Activated CD4-positive, alpha-beta T cell treated with anti-CD3 and anti-CD28 coated beads, Interleukin-2, amount 50 U/mL, for 48 hours (primary cell): ENCODE results near the gene ZDHHC8.

Source experiments
- DNase-seq, 2 experiments: peaks; one replicate each; pipeline ENCODE4 v3.0.0-alpha.2; 2020

Gene ZDHHC8

DNA sequence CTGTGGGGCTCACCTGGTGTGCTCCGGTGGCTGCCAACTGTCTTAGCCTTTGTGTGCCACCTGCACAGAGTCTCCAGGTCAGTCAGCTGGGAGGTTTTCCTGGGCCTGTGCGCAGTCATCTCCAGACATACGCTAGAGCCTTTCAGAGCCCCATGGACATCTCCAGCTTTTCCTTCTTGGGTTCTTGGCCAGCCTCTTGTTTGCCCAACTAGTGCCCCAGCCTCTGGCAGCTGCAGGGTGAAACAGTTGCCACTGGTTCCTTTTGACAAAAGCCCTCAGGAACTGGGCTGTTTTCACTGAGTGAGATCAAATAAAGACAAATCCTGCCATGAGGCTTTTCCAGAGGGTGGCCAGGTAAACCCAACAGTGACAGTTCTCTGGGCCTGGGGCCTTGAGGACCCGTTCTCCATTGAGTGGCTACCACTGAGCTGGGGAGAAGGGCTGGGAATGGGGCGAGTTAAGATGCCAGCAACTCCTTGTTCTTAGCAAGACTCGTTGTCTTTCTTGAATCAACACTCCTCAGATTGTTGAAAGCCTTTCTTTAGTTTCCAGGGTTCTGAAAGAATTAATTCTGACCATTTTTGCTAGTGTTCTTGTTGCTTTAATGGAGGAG is 32.4 kb upstream of the ZDHHC8 start:
- no peak for DNase-seq

DNA sequence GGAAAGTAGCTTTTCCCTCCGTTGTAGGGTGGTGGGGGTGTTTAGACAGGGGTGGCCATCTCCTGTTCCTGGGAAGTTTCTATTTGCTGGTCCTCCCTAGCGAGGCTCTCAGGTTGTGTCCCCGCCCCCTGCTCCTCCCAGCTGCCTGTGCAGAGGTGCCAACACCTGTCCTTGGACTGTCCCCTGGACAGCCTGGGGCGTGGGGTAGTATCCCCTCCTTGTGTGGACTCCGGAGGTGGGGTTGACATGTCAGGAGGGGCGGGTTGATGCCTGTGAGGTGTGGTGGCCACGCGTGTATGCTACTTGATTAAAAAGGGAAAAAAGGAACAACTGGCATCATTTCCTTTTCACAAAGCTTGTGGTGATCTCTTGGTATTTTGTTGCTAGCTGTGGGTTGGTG is 30.0 kb upstream of the ZDHHC8 start:
- DNase-seq: no peak

DNA sequence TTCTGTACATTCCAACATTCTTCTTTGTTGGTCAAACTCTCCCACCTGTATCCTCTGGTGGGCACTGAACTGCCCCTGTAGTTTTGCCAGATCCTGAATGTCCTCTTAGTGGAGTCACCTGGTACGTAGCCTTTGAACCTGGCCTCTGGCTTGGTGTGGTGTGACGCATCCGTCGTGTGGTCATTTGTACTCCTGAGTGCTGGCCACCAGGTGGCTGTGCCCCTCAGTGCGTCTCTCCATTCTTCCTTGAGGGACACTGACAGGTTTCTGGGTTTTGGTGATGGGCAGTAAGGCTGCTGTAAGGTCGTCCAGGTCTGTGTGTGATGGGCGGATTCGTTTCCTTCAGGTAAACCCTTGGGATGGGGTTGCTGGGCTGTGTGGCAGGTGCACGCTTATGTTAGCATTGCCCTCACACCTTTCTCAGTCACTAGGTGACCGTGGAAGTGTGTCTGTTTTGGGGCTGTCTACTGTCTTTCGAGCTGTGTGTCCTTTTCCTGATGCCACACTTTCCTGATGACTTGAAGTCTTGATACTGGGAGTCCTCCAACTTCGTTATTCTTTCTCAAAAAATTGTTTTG is 29.3 kb upstream of the ZDHHC8 start:
- DNase-seq: no peak

DNA sequence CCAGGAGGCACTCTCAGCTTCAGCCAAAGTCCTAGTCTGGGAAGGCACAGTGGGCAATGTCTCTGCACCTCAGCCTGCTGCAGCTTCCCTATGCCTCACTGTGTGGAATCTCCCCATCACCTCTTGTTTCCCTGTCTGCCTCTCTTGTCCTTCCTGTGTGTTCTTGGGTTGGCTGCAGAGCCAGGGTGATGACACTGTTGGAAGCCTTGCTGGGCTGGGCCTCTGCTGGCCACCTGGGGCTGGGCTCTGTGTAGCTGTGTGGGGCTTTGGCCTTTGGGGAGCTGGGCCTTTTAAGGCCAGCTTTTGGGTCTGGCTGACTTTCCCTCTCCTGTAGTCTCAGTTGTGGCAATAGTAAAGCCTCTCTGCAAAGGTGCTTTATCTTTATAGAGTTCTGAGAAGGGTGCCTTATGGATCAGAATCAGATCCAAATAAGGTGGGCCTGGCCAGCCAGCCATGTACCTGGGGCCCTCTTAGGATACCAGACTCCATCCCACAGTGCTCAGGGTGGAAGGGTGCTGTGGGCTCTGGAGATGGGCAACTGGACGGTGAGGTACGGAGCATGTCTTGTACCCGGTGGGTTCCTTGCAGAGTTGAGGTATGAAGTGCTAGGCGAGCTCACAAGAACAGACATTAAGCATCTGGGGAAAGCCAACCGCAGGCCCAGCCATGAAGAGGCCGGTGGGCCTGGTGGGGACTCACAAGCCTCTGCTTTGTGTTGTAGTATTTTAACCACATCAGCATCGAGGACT is 26.0 kb upstream of the ZDHHC8 start:
- no peak for DNase-seq

DNA sequence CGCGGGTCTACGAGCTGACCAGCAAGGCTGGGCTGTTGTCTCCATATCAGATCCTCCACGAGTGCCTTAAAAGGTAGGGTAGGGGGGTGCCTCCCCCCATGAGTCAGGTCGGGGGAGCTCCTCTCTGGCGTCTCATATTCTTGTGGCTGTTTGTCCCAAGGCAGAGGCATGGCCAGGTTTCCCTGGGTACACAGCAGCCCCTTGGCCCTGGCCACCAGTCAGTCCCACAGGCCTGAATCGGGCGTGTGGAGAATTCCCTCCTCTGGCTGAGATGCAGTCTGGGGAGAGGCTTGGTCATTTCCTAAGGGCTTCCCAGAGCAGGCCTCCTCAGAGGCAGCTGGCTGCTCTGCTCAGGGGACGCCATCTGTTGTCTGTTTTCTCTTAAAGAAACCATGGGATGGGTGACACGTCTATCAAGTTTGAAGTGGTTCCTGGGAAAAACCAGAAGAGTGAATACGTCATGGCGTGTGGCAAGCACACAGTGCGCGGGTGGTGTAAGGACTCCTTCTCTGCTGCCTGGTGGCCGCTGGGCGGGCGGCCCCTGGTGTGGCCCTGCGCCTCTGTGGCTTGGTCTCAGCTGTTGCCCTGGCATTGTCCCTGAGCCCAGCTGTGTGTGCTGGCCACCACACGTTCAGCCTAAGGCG is 25.3 kb upstream of the ZDHHC8 start:
- DNase-seq: no peak

DNA sequence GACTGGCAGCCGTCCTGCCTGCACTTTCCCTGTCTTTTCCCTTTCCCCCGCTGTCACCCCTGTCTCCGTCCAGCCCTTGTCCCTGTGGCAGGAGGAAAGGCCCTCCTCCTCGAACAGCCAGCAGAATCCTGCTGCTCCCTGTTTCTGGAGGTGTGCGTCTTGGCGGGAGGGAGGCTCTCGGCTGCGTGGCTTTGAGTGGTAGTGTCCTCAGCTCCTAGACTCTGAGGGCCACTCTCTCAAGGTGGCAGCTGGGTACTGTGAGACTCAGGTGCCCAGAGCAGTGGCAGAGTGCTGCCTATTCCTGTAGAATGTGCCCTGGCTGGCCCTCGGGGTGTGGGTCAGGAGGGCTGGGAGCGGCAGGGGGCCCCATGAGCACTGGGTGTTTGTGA is 24.8 kb upstream of the ZDHHC8 start:
- no peak for DNase-seq

DNA sequence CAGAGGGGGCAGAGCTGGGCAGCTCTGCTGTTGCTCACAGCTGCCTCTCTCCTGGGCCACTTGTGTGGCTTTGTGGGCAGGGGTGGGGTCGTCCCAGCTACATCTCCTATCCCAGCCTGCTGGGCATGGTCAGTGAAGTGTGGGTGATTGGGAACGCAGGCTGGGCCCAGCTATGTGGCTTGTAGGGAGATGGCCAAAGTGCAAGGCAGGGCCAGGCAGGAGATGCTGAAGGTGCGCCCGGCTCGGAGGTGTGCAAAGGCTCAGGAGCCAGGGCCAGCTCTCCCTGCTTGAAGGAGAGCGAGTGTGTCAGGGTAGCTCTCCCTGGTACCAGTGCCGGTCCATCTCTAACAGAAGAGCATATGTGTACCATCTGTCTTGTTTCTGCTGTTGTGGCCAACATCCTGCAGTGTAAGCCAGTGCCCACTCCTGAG is 24.1 kb upstream of the ZDHHC8 start:
- DNase-seq: no peak

DNA sequence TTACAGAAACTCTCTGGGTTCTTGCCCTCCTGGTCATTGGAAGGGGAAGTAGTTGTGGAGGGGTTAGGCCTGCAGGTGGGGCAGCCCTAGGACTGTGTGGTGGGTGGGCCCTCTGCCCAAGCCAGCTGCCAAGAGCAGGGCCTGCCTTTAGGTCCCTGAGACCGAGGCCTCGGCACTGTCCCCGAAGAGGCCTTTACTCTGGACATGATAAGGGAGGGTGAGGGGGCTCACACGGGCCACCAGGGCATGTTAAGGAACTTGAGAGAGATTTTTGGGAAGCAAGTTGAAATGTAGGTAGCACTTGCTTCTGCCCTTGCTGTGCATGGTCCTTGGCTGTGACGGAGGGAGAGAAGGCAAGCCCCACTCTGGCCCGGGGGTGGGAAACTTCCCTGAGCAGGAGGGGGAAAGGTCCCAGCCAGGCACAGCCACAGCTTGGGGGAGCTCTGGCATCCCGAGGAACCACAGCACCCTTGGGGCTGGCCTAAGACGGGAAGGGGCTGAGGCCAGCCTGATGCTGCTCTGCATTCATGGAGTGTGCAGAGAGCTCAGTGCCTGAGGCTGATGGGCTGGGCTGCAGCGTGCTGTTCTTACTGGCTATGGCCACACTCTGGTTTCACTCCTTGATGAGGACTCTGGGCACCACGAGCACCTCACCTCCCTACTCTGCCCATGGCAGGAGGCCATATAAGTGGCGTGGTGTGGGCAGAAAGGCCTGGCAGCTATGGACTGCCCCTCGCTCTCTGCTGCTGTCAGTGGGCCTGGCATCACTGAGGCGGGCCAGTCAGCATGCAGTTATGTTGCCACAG is 23.4 kb upstream of the ZDHHC8 start:
- DNase-seq: no peak

DNA sequence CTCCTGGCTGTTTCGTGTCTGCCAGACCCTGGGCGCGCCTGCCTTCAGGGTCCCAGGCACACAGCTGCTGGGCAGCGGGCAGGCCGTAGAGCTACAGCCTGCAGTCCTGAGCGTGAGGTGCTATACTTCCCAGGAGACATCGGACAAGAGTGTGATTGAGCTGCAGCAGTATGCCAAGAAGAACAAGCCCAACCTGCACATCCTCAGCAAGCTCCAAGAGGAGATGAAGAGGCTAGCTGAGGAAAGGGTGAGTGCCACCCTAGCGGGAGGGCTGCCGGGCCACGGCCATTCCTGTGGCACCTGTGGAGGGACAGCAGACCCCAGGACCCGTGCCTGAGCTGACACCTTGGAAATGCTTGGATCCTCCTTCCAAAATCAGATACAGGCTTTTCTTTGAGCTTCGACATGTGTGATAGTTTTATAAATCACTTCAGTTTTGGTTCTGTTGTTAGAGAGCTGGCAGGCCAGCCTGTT is 22.8 kb upstream of the ZDHHC8 start:
- no peak for DNase-seq

DNA sequence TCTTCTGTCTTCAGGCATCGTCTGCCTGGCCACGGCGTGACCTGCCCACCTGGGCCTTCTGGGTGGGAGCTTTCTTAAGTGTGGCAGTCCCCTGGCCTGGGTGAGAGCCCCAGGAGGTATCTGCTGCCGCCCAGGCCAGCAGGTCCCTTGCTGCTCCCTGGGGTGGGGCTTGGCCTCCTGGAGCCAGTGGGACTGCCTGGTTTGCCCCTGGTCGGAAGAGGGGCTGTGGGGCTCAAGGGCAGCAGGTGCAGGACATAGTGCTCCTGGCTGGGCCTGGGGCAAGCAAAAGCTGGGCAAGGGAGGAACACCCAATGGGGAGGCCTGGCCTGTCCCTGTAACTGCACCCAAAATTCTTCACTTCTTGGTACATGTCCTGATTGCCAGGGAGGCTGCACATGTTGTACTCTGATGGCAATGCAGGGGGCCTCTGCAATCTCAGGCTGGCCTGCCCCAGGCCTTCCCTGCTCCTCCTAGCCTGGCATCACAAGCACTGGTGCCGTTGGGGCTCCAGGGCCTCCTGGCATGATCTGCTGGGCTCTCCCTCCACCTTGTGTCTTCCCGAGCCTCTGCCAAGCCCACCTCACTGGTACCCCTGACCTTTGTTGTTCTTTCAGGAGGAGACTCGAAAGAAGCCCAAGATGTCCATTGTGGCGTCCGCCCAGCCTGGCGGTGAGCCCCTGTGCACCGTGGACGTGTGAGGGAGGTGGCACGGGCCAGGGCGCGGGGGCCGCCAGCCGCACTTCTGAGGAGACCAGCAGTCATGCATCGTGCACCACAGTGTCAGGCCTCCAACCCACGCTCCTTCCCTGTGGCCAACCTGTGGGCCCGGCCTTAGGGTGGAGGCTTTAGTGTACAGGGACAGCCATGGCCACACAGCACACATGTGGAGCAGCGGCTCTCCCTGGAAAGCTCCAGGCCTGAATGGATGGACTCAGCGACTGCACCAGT is 21.9 kb upstream of the ZDHHC8 start:
- DNase-seq: no peak

DNA sequence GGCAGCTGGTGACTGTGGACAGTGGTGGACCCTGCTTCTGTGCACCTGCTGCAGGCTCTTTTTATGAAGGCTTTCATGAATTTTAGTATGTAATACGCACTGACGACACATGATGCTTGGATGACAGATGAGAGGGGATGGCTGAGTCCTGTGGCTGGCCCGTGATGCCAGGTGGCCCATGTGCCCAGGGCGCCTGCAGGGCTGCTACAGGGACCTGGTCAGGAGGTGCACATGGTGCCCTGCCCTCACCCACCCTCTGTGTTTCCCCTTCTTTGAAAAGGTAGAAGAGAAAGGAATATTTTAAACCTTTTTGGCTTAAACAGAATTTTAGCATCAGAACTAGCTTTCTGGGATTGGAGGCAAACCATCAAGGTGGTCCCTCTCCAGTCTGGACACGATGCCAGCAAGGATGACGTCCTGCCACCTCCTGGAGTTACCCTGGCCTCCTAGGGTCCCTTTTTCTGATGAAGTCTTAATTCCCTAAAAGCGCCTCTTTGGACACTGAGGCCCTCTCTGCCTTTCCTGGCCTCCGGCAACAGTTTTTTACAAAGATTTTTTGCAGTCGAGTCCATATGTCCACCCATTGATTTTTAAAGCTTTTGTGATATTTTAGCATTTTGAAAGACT is 21.1 kb upstream of the ZDHHC8 start:
- no peak for DNase-seq

DNA sequence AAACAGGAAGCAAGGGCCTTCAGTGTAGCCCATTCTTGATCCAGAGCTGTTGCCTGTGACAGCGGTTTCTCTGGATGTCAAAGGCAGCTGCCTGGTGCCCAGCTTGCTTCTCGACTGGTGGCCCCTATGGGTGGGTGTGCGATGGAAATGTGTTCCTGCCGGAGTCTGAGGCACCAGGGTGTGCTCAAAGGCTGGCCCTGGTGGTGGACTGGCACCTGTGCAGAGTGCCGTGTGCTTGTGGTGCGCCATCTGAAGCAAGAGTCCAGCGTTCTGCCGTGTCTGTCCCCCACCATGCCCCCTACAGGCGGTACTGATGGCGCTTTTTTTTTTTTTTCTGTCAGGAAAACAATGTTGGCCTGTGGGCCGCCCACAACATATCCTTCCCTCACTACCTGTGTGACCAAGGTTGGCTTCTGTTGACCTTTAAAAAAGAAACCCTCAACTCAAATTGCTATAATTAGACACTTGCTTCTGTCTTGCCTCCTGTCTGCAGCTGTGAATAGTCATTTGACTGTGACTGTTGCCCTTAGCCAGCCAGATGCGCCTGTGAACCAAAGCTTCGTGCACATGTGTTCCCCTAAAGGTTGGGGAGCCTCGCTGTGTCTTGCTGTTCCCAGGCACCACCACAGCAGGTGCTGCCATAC is 20.4 kb upstream of the ZDHHC8 start:
- DNase-seq: peak in 1 of 2 experiments; percentile 46

DNA sequence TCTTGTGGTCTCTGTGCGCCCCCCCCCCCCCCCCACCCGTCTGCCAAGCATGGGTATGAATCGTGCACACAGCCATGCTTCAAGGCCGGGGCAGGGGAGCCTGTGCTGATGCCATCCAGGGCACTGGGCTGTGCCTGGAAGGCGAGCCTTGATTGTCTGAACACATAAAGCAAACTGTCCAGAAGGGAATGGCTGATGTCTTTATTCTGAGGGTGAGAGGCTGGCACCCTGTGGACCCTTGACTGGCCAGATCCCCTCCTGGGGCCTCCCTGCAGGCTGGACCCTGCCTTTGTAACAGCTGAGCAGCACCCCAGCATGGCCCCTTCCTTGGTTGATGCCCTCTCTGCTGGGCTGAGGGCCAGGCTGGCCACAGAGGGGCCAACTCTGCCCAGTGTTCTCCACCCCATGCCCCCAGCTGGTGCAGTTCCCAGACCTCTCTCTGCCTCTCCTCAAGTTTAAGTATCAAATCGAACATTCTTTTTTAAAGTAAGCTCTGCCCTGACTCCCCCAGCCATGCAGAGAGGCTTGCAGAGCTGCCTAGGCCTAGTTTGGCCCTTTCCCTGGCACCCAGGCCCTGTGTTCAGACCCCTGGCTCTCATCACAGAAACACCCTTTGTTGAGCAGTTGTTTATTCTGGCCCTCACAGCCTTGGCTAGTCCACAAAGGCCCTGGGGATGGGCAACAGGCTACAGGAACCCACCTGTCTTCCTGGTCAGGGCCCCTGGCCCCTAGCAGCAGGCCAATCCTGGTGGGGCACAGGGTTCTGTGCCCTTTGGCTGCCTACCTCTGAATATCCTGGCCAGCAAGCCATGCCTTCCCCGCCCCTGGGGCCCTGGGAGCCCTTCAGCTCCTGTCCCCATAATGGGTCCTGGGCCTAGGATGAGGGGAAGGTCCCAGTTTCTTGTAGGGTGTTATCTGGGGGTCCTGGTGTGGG is 19.6 kb upstream of the ZDHHC8 start:
- no peak for DNase-seq

DNA sequence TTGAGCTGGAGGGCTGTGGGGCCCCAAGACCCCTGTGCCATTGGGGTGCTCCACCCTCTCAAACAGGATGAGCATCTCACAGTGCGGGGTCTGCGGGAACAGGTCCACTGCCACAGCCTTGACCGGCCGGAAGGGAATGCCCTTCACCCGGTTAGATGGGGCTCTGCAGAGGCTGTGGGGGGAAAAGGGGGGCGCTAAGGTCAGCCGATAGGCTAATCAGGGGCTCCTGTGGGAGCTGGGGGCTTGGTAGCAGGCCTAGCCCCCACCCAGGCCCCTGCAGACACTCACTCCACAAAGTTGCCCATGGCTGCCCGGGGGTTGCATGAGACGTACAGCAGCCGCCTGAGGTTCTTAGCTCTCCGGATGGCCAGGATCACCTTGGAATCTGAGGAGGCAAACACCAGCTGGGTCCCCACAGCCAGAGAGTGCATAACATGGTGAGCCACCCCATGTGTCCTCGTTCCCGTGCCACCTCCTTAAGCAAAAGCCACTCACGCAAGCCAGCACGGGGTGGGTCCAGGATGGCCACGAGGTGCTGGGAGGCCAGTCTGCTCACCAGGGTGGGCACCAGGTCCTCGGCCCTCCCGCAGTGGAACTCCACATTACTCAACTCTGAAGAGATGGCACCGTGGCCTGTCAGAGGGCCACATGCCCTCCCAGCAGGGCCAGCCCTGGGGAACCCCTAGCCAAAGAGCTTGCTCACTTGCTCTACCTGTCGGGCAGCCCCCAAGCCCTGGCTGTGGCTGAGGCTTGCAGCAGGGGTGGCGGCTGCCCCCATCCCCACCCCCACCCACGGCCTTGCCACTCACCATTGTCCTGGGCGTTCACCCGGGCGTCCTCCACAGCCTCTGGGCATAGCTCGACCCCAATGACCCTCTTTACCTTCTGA is 18.7 kb upstream of the ZDHHC8 start:
- no peak for DNase-seq

DNA sequence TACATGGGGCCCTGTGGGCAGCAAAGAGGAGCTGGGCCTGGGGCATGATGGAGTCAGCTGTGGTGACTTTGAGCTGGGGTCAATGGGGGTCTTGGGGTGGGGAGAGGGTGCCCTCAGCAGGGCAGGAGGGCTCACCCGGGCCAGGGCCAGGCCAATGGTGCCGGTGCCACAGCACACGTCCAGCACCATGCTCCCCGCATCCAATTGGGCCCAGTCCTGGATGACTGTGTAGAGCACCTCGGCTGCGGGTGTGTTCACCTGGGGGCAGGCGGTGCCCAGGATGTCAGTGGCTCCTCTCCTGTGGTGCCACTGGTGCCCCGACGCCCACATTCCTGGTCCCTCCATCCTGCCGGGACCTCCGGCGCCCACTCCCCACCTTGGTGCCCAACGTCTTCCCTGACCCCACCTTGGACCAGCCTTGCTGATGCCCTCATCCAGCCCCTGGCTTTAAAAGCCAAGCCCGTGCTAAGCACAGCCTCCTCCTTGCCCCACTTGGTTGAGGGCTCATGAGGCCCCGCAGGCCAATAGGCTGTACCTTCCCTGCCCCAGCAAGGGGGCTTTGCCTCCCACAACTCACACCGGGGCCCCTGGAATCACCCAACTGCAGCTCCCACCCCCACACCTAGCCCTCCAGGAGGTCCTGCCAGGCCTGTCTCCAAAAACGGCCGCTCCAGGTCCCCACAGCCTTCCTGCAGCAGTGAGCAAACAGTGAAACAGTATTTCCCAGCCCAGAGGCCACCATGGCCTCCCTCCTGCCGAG is 17.9 kb upstream of the ZDHHC8 start:
- DNase-seq: no peak

DNA sequence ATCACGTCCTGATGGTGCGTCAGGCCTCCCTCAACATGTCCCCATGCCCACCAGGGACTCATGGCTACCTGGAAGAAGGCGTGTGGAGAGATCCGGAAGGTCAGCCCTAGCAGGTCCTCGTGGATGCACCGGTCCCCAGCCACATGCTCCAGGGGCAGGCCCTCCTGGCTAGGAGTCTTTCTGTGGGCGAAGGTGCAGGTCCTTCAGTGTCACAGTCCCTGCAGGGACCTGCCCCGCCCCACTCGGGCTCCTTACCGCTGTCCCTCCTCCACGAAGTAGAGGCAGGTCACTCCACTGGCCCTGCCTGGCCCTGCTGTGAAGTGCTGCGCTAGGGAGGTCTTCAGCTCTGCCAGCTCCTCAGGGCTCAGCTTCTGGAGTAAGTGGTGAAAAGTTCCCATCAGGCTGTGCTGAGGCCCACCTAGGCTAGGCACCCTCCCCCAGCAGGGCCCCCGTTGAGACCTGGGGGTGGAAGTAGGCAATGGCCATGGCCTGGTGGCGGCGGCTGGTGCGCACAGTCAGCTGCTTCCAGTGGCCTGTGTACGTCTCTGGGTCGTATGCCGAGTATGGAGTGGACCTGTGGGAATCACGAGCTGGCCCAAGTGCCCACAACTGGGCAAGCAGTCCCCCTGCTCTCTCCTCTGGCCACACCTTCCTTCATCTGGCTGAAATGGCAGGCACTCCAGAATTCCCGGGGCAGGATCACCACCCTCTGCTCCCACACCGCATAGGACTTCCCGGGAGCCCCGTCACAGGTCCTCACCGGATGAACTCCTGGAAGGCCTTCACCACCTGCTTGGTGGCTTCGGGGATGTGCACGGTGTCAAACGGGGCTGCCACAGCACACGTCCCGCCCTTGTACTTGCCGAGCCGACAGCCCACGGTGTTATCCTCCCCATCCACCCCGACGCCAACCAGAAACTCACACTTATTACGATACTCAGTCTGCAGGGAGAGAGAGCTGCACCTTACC is 16.8 kb upstream of the ZDHHC8 start:
- no peak for DNase-seq
